Activated CD8-positive, alpha-beta memory T cell treated with anti-CD3 and anti-CD28 coated beads for 36 hours (primary cell): ENCODE data around the gene SHBG. TPM values are rescaled to one million over a fixed set of nuclear protein-coding genes. Genes with fewer than 3 reads are reported as not detected.
"Not testable (repeated sequence)": the region's sequence is repeated elsewhere in the genome, so short reads cannot be mapped to it uniquely, and the experiment has no call there.

Experiments used
- CTCF ChIA-PET: fragments of 350-600 bp; sonication (Branson Sonifier 250); formaldehyde crosslinking; loops from one replicate; lab custom pipeline; 2021; ENCODE audit warnings: antibody characterized with exemption; lab: Charles Lee
- POLR2A ChIA-PET: fragments of 350-600 bp; sonication (Branson Sonifier 250); formaldehyde crosslinking; loops from one replicate; lab custom pipeline; 2021; ENCODE audit warnings: antibody characterized with exemption; lab: Charles Lee
- total RNA-seq, 2 experiments: library from RNA; stranded (reverse); gene quantifications; one replicate each; pipeline ENCODE4 v1.2.3, GENCODE V29; 2021

The SHBG gene
- total RNA-seq, 2 experiments from 2014 or later = not detected

GRCh38 chr17:7631398-7632380 lies 1.8 kb downstream of the SHBG start:
- CTCF ChIA-PET = interaction anchor here (0.7 to 2.2 kb wide), 3 partner anchors 38 to 422 kb away, joined by 3 to 13 read pairs (median 3); partner anchors contain the start of genes TP53 and WRAP53
- POLR2A ChIA-PET = interaction anchor here (0.7 to 1.5 kb wide), 2 partner anchors 54 to 60 kb away, joined by 3 to 4 read pairs; no protein-coding TSS in a partner anchor

GRCh38 chr17:7632492-7632894 lies 2.6 kb downstream of the SHBG start:
- ChIA-PET POLR2A (interaction anchor here (0.7 to 1.5 kb wide), 2 partner anchors 53 to 60 kb away, joined by 3 to 4 read pairs; no protein-coding TSS in a partner anchor), CTCF (interaction anchor here (0.7 to 2.2 kb wide), 8 partner anchors 21 to 421 kb away, joined by 3 to 13 read pairs (median 3); partner anchors contain the start of genes TP53 and WRAP53)

GRCh38 chr17:7633093-7633492 lies 3.2 kb downstream of the SHBG start:
- POLR2A ChIA-PET = interaction anchor here (1.5 kb wide), 1 partner anchor 53 kb away, joined by 3 read pairs; no protein-coding TSS in a partner anchor
- CTCF ChIA-PET = interaction anchor here (0.9 to 2.2 kb wide), 7 partner anchors 21 to 197 kb away, joined by 3 to 13 read pairs (median 3); partner anchors contain the start of genes TP53 and WRAP53

- ChIA-PET CTCF (interaction anchor here (0.6 to 1.4 kb wide), 2 partner anchors 53 to 696 kb away, joined by 3 read pairs; partner anchors contain the start of gene TP53), POLR2A (no interaction called here)
Observed at GRCh38 chr17:7634384-7634783, 4.4 kb downstream of the SHBG start.

GRCh38 chr17:7636163-7636562 lies 6.2 kb downstream of the SHBG start:
- POLR2A ChIA-PET = no interaction called here
- CTCF ChIA-PET = interaction anchor here (1.1 kb wide), 1 partner anchor 51 kb away, joined by 4 read pairs; the partner anchor contains the start of gene TP53

- POLR2A ChIA-PET = no interaction called here
- CTCF ChIA-PET = no interaction called here
Observed at GRCh38 chr17:7640783-7641182, 10.8 kb downstream of the SHBG start.

GRCh38 chr17:7641635-7642034 lies 11.7 kb downstream of the SHBG start:
- POLR2A ChIA-PET = interaction anchor here (0.6 kb wide), 1 partner anchor 156 kb away, joined by 4 read pairs; no protein-coding TSS in a partner anchor

GRCh38 chr17:7644775-7645174 lies 14.8 kb downstream of the SHBG start:
- ChIA-PET CTCF (no interaction called here), POLR2A (no interaction called here)

More at GRCh38 chr17:7641635-7642034, 11.7 kb downstream of the SHBG start:
- CTCF ChIA-PET = not testable (repeated sequence)

GRCh38 chr17:7646457-7646856 lies 16.5 kb downstream of the SHBG start:
- ChIA-PET CTCF (interaction anchor here (1.2 kb wide), 1 partner anchor 41 kb away, joined by 3 read pairs; the partner anchor contains the start of genes TP53 and WRAP53), POLR2A (no interaction called here)

GRCh38 chr17:7647018-7647417 lies 17.1 kb downstream of the SHBG start:
- ChIA-PET POLR2A (no interaction called here), CTCF (interaction anchor here (1.2 kb wide), 1 partner anchor 41 kb away, joined by 3 read pairs; the partner anchor contains the start of genes TP53 and WRAP53)

- POLR2A ChIA-PET = interaction anchor here (0.6 to 1.5 kb wide), 3 partner anchors 8 to 39 kb away, joined by 3 to 8 read pairs (median 3); no protein-coding TSS in a partner anchor
- CTCF ChIA-PET = interaction anchor here (0.9 to 1.3 kb wide), 2 partner anchors 23 to 61 kb away, joined by 3 to 6 read pairs; no protein-coding TSS in a partner anchor
Observed at GRCh38 chr17:7650509-7651096, 20.7 kb downstream of the SHBG start, which contains the start of gene ATP1B2. ATP1B2 (plus strand) TSS chr17:7650926; CDS start chr17:7651519, 593 bp downstream.

- ChIA-PET POLR2A (interaction anchor here (0.6 to 1.5 kb wide), 2 partner anchors 35 to 36 kb away, joined by 3 to 8 read pairs; partner anchors contain the start of gene FXR2), CTCF (interaction anchor here (0.9 to 1.3 kb wide), 2 partner anchors 22 to 62 kb away, joined by 3 to 6 read pairs; no protein-coding TSS in a partner anchor)
Observed at GRCh38 chr17:7651097-7651664, 21.2 kb downstream of the SHBG start.

GRCh38 chr17:7651665-7652387 lies 21.9 kb downstream of the SHBG start:
- POLR2A ChIA-PET = interaction anchor here (0.5 to 1.5 kb wide), 3 partner anchors 34 to 205 kb away, joined by 3 to 8 read pairs (median 3); partner anchors contain the start of genes FXR2 and NAA38
- CTCF ChIA-PET = interaction anchor here (1.3 kb wide), 1 partner anchor 21 kb away, joined by 6 read pairs; no protein-coding TSS in a partner anchor

GRCh38 chr17:7652388-7653356 lies 22.7 kb downstream of the SHBG start:
- CTCF ChIA-PET = interaction anchor here (1.4 kb wide), 1 partner anchor 20 kb away, joined by 3 read pairs; no protein-coding TSS in a partner anchor
- POLR2A ChIA-PET = interaction anchor here (0.5 kb wide), 1 partner anchor 205 kb away, joined by 3 read pairs; the partner anchor contains the start of gene NAA38

GRCh38 chr17:7654832-7655540 lies 25.1 kb downstream of the SHBG start:
- POLR2A ChIA-PET = no interaction called here
- CTCF ChIA-PET = no interaction called here

- ChIA-PET CTCF (no interaction called here), POLR2A (interaction anchor here (1.1 kb wide), 1 partner anchor 31 kb away, joined by 3 read pairs; no protein-coding TSS in a partner anchor)
Observed at GRCh38 chr17:7655541-7655840, 25.6 kb downstream of the SHBG start.
